Measurements from ENCODE around the gene PDE6A. TPM values are rescaled to one million over a fixed set of nuclear protein-coding genes. Genes with fewer than 3 reads are reported as not detected.

Gene PDE6A
- total and polyA plus RNA-seq, 2 of the 8 experiments (the other 6 are each of a cell fraction or from before 2014, with no cell fraction given) = not detected

- no peak overlapping the region; a peak in 1 of 8 replicates for H3K4me3 ChIP-seq (ENCODE audit: extremely low read depth in 1 of 4, insufficient read depth in 2 of 4, low read depth in 3 of 4, low read length in 4 of 4)
- no peaks in the 10 kb centered on the region for H3K23me2 ChIP-seq (ENCODE audit: low read depth, low read length)
- no peak overlapping the region for H2BK20ac ChIP-seq (ENCODE audit: low read length)
- no peaks in the 10 kb centered on the region for H3K27me3 ChIP-seq (replicated peaks in 1 of 4; ENCODE audit: control insufficient read depth in 3 of 4, extremely low read depth in 1 of 4, insufficient read depth in 3 of 4, low read length in 3 of 4)
- ChIA-PET CTCF (ENCODE audit: partially characterized antibody) (interaction anchor here (0.8 to 64.1 kb wide), 9 partner anchors 10 to 253 kb away, joined by 3 to 1740 read pairs (median 3); no protein-coding TSS in a partner anchor), POLR2A (ENCODE audit: partially characterized antibody) (interaction anchor here (1.8 kb wide), 1 partner anchor 14 kb away, joined by 6 read pairs; no protein-coding TSS in a partner anchor)
- no peaks in the 10 kb centered on the region for H3K79me1 ChIP-seq (ENCODE audit: low read depth, low read length)
- no peak overlapping the region for H2BK120ac ChIP-seq (replicated peaks; ENCODE audit: low read depth, low read length)
- no peak overlapping the region for H3K4ac ChIP-seq (replicated peaks; ENCODE audit: insufficient read length, low read depth, low read length)
- H3K4me2 ChIP-seq (ENCODE audit: insufficient read depth in 1 of 2, low read depth in 2 of 2, low read length in 2 of 2) = peak overlapping the region in 1 of 2 experiments; percentile 39; a peak in 1 of 4 replicates
- H3K14ac ChIP-seq (ENCODE audit: insufficient read length) = no peak overlapping the region
- H2BK15ac ChIP-seq (ENCODE audit: low read length) = no peak overlapping the region
- FAIRE-seq = no peak
- H2BK12ac ChIP-seq (ENCODE audit: low read depth, low read length) = no peak overlapping the region
- no peak overlapping the region for H3K23ac ChIP-seq (ENCODE audit: insufficient read length)
- H4K8ac ChIP-seq (ENCODE audit: extremely low read depth, insufficient read depth, low read length) = no peak overlapping the region
- 0 out of 2 replicates have a peak overlapping the region, but pooled peaks have one; percentile 78 for H2AFZ ChIP-seq (ENCODE audit: low read length)
- H3K4me1 ChIP-seq (replicated peaks in 1 of 4; ENCODE audit: control insufficient read depth in 3 of 4, insufficient read depth in 4 of 4, low read length in 3 of 4) = peaks cover 0 to 2% (median 0%) of the 10 kb centered on the region in 4 experiments; a peak in 2 of 7 replicates
- no peak overlapping the region for H3K18ac ChIP-seq (ENCODE audit: extremely low read depth, low read length)
- TF ChIP-seq HDAC6 (IDR thresholded peaks at IDR 0.05; ENCODE audit: low read depth, low read length) = no peak
- TF ChIP-seq ATF2 (IDR thresholded peaks at IDR 0.05; ENCODE audit: low read length) = no peak
- TF ChIP-seq EP300 (IDR thresholded peaks at IDR 0.05; ENCODE audit: borderline replicate concordance in 1 of 2, low read depth in 2 of 2, low read length in 2 of 2) = no peak
- TF ChIP-seq CHD2 (IDR thresholded peaks at IDR 0.05; ENCODE audit: low read length) = no peak
- TF ChIP-seq SRF (IDR thresholded peaks at IDR 0.05; ENCODE audit: low read depth, low read length) = no peak
- no peak for TF ChIP-seq GTF2F1 (IDR thresholded peaks at IDR 0.05; ENCODE audit: borderline replicate concordance, low read depth, low read length)
- no peaks in the 10 kb centered on the region; a peak in 1 of 8 replicates for H3K36me3 ChIP-seq (ENCODE audit: control insufficient read depth in 2 of 4, insufficient read depth in 4 of 4, low read length in 3 of 4)
- 73% methylated on average over 5 of the region's 5 CpGs; no CpG with 5 or more reads in 1 of the 2 experiments for WGBS, 2 experiments (ENCODE audit: extremely low coverage in 1 of 2, insufficient coverage in 1 of 2, insufficient read length in 1 of 2, insufficient replicate concordance in 2 of 2, low coverage in 1 of 2, low lambda C conversion rate in 2 of 2, missing lambda C conversion rate in 1 of 2)
- H2AK5ac ChIP-seq (ENCODE audit: low read depth, low read length) = no peak overlapping the region
- H3K27ac ChIP-seq (ENCODE audit: low read depth, low read length) = no peak overlapping the region
- no peak for DNase-seq (ENCODE audit: low read depth in 1 of 2, low spot score in 2 of 2)
- no peak overlapping the region for H2BK5ac ChIP-seq (ENCODE audit: low read depth, low read length)
- no peaks in the 10 kb centered on the region for H3K79me2 ChIP-seq (ENCODE audit: control insufficient read depth in 1 of 2, insufficient read depth in 2 of 2, low read length in 2 of 2)
- H4K91ac ChIP-seq (replicated peaks; ENCODE audit: insufficient read length, low read length) = no peak overlapping the region
- H3K9ac ChIP-seq (replicated peaks in 1 of 4; ENCODE audit: extremely low read depth in 1 of 4, low read depth in 3 of 4, low read length in 3 of 4) = no peak overlapping the region
- no peaks in the 10 kb centered on the region for H4K20me1 ChIP-seq (replicated peaks in 1 of 2; ENCODE audit: control insufficient read depth in 1 of 2, insufficient read depth in 2 of 2, low read length in 2 of 2)
- H3K9me3 ChIP-seq (ENCODE audit: insufficient read depth in 2 of 2, low read depth in 1 of 2, low read length in 1 of 2) = no peaks in the 10 kb centered on the region
- H3K56ac ChIP-seq (replicated peaks; ENCODE audit: insufficient read length, low read depth, low read length) = no peak overlapping the region
- no peak overlapping the region for H4K5ac ChIP-seq (ENCODE audit: insufficient read length, low read depth, low read length)
These were observed 75.2 kb downstream of the PDE6A start for GRCh38 chr5:149869411-149869821.
